ENCODE results near the gene ZDHHC22.

ZDHHC22 gene

DNA sequence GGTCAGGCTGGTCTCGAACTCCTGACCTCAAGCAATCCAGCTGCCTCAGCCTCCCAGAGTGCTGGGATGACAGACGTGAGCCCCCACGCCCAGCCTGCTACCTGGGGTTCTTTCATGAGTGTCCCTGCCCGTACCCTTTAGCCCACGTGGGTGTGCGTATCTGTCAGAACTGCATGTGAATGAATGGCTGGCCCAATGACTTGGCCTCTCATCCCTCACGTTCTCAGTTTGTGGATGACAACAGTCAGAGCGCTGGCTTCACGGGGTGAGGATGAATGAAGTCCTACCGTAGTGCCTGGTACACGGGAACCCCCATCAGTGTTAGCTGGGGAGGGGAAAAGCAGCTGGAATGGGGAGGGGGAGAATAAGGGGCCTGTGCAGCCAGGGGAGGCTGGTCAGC, 16.1 kb upstream of the ZDHHC22 start:
- no peaks in the 10 kb centered on the region for H3K36me3 ChIP-seq (ENCODE audit: control insufficient read depth in 2 of 2, insufficient read depth in 1 of 2, low read length in 2 of 2)
- ChIA-PET CTCF (interaction anchor here (0.6 to 0.7 kb wide), 2 partner anchors 11 to 24 kb away, joined by 3 read pairs; no protein-coding TSS in a partner anchor), POLR2A (no interaction called here)
- no peak for TF ChIP-seq ZNF514 (tag by site-specific recombination; IDR thresholded peaks at IDR 0.05)
- TF ChIP-seq ZIC2 (tag by site-specific recombination; IDR thresholded peaks at IDR 0.05) = no peak
- no peak for TF ChIP-seq GLIS2 (tag by site-specific recombination; IDR thresholded peaks at IDR 0.05)
- no peak for TF ChIP-seq ZNF645 (tag by site-specific recombination; IDR thresholded peaks at IDR 0.05)
- TF ChIP-seq ZNF768 (tag by site-specific recombination; IDR thresholded peaks at IDR 0.05) = no peak
- no peak for TF ChIP-seq ZNF248 (tag by site-specific recombination; IDR thresholded peaks at IDR 0.05)
- no peak for TF ChIP-seq ZNF837 (tag by site-specific recombination; IDR thresholded peaks at IDR 0.05)
- TF ChIP-seq BCL11A (tag by site-specific recombination; IDR thresholded peaks at IDR 0.05; ENCODE audit: low read depth) = no peak
- no peak for TF ChIP-seq ZNF830 (tag by site-specific recombination; IDR thresholded peaks at IDR 0.05; ENCODE audit: low read depth)
- no peak for TF ChIP-seq ZNF174 (tag by site-specific recombination; IDR thresholded peaks at IDR 0.05)
- TF ChIP-seq ZBTB7A (tag by site-specific recombination; IDR thresholded peaks at IDR 0.05; ENCODE audit: low read depth) = no peak
- no peak for TF ChIP-seq ZNF398 (tag by site-specific recombination; IDR thresholded peaks at IDR 0.05)
- no peak for TF ChIP-seq ZNF211 (tag by site-specific recombination; IDR thresholded peaks at IDR 0.05; ENCODE audit: low read depth)
- no peak for TF ChIP-seq ZNF175 (tag by site-specific recombination; IDR thresholded peaks at IDR 0.05)
- no peak for TF ChIP-seq ZBTB48 (tag by site-specific recombination; IDR thresholded peaks at IDR 0.05)
- no peak for TF ChIP-seq ZNF391 (tag by site-specific recombination; IDR thresholded peaks at IDR 0.05; ENCODE audit: borderline replicate concordance, low read depth)
- no peaks in the 10 kb centered on the region for H3K9me3 ChIP-seq (ENCODE audit: control insufficient read depth, insufficient read depth, low read depth, low read length)
- no peak overlapping the region for H3K4me3 ChIP-seq (ENCODE audit: low read depth, low read length)
- no peak overlapping the region for H3K27ac ChIP-seq (ENCODE audit: extremely low read depth, low read depth, low read length)
- no peaks in the 10 kb centered on the region for H3K4me1 ChIP-seq (ENCODE audit: control insufficient read depth, insufficient read depth, low read length)

GRCh38 chr14:77155083-77155482, 13.5 kb upstream of the ZDHHC22 start:
- Histone ChIP-seq H3K4me1 (ENCODE audit: control insufficient read depth, insufficient read depth, low read length) (no peaks in the 10 kb centered on the region), H3K27ac (ENCODE audit: extremely low read depth, low read depth, low read length) (no peak overlapping the region), H3K9me3 (ENCODE audit: control insufficient read depth, insufficient read depth, low read depth, low read length) (no peaks in the 10 kb centered on the region), H3K36me3 (ENCODE audit: control insufficient read depth in 2 of 2, insufficient read depth in 1 of 2, low read length in 2 of 2) (no peaks in the 10 kb centered on the region), H3K4me3 (ENCODE audit: low read depth, low read length) (no peak overlapping the region)
- CTCF ChIA-PET = interaction anchor here (2.0 to 8.1 kb wide), 2 partner anchors 14 to 161 kb away, joined by 6 to 82 read pairs; partner anchors contain the start of gene ZDHHC22
- POLR2A ChIA-PET = interaction anchor here (0.6 kb wide), 2 partner anchors 364 to 396 kb away, joined by 4 to 5 read pairs; no protein-coding TSS in a partner anchor
- TF ChIP-seq ZNF398 (tag by site-specific recombination; IDR thresholded peaks at IDR 0.05) = no peak
- TF ChIP-seq PATZ1 (tag by site-specific recombination; IDR thresholded peaks at IDR 0.05) = no peak
- TF ChIP-seq, protein P1, sequence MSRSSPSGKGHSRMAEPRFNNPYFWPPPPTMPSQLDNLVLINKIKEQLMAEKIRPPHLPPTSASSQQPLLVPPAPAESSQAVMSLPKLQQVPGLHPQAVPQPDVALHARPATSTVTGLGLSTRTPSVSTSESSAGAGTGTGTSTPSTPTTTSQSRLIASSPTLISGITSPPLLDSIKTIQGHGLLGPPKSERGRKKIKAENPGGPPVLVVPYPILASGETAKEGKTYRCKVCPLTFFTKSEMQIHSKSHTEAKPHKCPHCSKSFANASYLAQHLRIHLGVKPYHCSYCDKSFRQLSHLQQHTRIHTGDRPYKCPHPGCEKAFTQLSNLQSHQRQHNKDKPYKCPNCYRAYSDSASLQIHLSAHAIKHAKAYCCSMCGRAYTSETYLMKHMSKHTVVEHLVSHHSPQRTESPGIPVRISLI (tag by site-specific recombination; IDR thresholded peaks at IDR 0.05) = no peak
- TF ChIP-seq ZNF292 (tag by site-specific recombination; IDR thresholded peaks at IDR 0.05; ENCODE audit: borderline replicate concordance, low read depth) = no peak
- TF ChIP-seq, protein P2, sequence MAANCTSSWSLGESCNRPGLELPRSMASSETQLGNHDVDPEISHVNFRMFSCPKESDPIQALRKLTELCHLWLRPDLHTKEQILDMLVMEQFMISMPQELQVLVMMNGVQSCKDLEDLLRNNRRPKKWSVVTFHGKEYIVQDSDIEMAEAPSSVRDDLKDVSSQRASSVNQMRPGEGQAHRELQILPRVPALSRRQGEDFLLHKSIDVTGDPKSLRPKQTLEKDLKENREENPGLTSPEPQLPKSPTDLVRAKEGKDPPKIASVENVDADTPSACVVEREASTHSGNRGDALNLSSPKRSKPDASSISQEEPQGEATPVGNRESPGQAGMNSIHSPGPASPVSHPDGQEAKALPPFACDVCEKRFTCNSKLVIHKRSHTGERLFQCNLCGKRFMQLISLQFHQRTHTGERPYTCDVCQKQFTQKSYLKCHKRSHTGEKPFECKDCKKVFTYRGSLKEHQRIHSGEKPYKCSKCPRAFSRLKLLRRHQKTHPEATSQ (tag by site-specific recombination; IDR thresholded peaks at IDR 0.05) = no peak
- TF ChIP-seq ZNF600 (tag by site-specific recombination; IDR thresholded peaks at IDR 0.05) = no peak
- TF ChIP-seq, protein P3, sequence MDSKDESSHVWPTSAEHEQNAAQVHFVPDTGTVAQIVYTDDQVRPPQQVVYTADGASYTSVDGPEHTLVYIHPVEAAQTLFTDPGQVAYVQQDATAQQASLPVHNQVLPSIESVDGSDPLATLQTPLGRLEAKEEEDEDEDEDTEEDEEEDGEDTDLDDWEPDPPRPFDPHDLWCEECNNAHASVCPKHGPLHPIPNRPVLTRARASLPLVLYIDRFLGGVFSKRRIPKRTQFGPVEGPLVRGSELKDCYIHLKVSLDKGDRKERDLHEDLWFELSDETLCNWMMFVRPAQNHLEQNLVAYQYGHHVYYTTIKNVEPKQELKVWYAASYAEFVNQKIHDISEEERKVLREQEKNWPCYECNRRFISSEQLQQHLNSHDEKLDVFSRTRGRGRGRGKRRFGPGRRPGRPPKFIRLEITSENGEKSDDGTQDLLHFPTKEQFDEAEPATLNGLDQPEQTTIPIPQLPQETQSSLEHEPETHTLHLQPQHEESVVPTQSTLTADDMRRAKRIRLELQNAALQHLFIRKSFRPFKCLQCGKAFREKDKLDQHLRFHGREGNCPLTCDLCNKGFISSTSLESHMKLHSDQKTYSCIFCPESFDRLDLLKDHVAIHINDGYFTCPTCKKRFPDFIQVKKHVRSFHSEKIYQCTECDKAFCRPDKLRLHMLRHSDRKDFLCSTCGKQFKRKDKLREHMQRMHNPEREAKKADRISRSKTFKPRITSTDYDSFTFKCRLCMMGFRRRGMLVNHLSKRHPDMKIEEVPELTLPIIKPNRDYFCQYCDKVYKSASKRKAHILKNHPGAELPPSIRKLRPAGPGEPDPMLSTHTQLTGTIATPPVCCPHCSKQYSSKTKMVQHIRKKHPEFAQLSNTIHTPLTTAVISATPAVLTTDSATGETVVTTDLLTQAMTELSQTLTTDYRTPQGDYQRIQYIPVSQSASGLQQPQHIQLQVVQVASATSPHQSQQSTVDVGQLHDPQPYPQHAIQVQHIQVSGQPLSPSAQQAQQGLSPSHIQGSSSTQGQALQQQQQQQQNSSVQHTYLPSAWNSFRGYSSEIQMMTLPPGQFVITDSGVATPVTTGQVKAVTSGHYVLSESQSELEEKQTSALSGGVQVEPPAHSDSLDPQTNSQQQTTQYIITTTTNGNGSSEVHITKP (tag by site-specific recombination; IDR thresholded peaks at IDR 0.05) = no peak
